ENCODE results near the gene ZP4. TPM values are rescaled to one million over a fixed set of nuclear protein-coding genes. Genes with fewer than 3 reads are reported as not detected.

ZP4 gene
- total and polyA plus RNA-seq, 2 donors from 2014 or later = not detected

GRCh38 chr1:237888143-237888542, 2.6 kb downstream of the ZP4 start:
- no peak for FAIRE-seq
- no peak for TF ChIP-seq CTCF (IDR thresholded peaks at IDR 0.05; ENCODE audit: borderline replicate concordance, extremely low read depth, insufficient read depth)

DNA sequence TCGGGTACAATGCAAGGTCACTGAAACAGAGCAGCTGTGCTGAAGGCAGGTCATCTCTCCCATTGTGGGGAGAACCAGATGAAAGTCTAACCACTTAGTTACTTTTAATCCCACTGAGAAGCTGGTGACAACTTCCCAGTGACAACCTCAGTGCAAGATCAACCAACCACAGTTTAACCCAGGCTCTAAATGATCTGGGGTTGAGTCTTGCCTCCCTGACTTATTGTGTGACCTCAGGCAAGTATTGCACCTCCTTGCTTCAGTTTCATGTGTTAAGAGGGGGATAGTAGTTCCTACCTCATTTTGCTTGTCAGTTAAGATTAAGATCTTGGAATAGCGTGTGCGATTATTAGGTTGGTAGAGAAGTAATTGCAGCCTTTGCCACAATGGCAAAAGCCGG, 3.2 kb downstream of the ZP4 start:
- Histone ChIP-seq H3K27ac (ENCODE audit: low read depth in 2 of 2, low read length in 2 of 2) (no peak overlapping the region), H3K36me3 (ENCODE audit: control insufficient read depth in 2 of 3, insufficient read depth in 3 of 3, low read length in 3 of 3) (no peaks in the 10 kb centered on the region), H3K9ac (ENCODE audit: low read length in 3 of 3) (no peak overlapping the region), H3K4me3 (ENCODE audit: low read length in 3 of 3) (no peak overlapping the region), H3K27me3 (ENCODE audit: control insufficient read depth, insufficient read depth, low read length) (no peaks in the 10 kb centered on the region), H3K4me1 (ENCODE audit: control insufficient read depth in 2 of 3, insufficient read depth in 2 of 3, low read depth in 1 of 3, low read length in 3 of 3) (no peaks in the 10 kb centered on the region), H3K9me3 (ENCODE audit: control insufficient read depth in 2 of 3, insufficient read depth in 1 of 3, low read length in 3 of 3) (no peaks in the 10 kb centered on the region)
- FAIRE-seq (no peak), DNase-seq (no peak)
- no peak for TF ChIP-seq CTCF (IDR thresholded peaks at IDR 0.05; ENCODE audit: borderline replicate concordance, extremely low read depth, insufficient read depth)
- intact Hi-C loops (cut with DNase I) = no loop called here

More at GRCh38 chr1:237888143-237888542, 2.6 kb downstream of the ZP4 start:
- no peak overlapping the region for H3K9ac ChIP-seq (ENCODE audit: low read length in 3 of 3)
- no peaks in the 10 kb centered on the region for H3K27me3 ChIP-seq (ENCODE audit: control insufficient read depth, insufficient read depth, low read length)
- no peak overlapping the region for H3K27ac ChIP-seq (ENCODE audit: low read depth in 2 of 2, low read length in 2 of 2)
- no peaks in the 10 kb centered on the region for H3K36me3 ChIP-seq (ENCODE audit: control insufficient read depth in 2 of 3, insufficient read depth in 3 of 3, low read length in 3 of 3)
- no peaks in the 10 kb centered on the region for H3K4me1 ChIP-seq (ENCODE audit: control insufficient read depth in 2 of 3, insufficient read depth in 2 of 3, low read depth in 1 of 3, low read length in 3 of 3)
- intact Hi-C loops (cut with DNase I) = no loop called here
- H3K4me3 ChIP-seq (ENCODE audit: low read length in 3 of 3) = no peak overlapping the region
- H3K9me3 ChIP-seq (ENCODE audit: control insufficient read depth in 2 of 3, insufficient read depth in 1 of 3, low read length in 3 of 3) = no peaks in the 10 kb centered on the region
- DNase-seq = no peak

GRCh38 chr1:237884237-237884636, 6.5 kb downstream of the ZP4 start:
- H3K9me3 ChIP-seq (ENCODE audit: control insufficient read depth in 2 of 3, insufficient read depth in 1 of 3, low read length in 3 of 3) = no peaks in the 10 kb centered on the region
- intact Hi-C loops (cut with DNase I) = no loop called here
- no peak for DNase-seq
- TF ChIP-seq CTCF (IDR thresholded peaks at IDR 0.05; ENCODE audit: borderline replicate concordance, extremely low read depth, insufficient read depth) = no peak
- no peaks in the 10 kb centered on the region for H3K27me3 ChIP-seq (ENCODE audit: control insufficient read depth, insufficient read depth, low read length)
- no peak overlapping the region for H3K9ac ChIP-seq (ENCODE audit: low read length in 3 of 3)
- H3K4me3 ChIP-seq (ENCODE audit: low read length in 3 of 3) = no peak overlapping the region
- no peaks in the 10 kb centered on the region for H3K36me3 ChIP-seq (ENCODE audit: control insufficient read depth in 2 of 3, insufficient read depth in 3 of 3, low read length in 3 of 3)
- no peak for FAIRE-seq
- no peak overlapping the region for H3K27ac ChIP-seq (ENCODE audit: low read depth in 2 of 2, low read length in 2 of 2)
- no peaks in the 10 kb centered on the region for H3K4me1 ChIP-seq (ENCODE audit: control insufficient read depth in 2 of 3, insufficient read depth in 2 of 3, low read depth in 1 of 3, low read length in 3 of 3)

DNA sequence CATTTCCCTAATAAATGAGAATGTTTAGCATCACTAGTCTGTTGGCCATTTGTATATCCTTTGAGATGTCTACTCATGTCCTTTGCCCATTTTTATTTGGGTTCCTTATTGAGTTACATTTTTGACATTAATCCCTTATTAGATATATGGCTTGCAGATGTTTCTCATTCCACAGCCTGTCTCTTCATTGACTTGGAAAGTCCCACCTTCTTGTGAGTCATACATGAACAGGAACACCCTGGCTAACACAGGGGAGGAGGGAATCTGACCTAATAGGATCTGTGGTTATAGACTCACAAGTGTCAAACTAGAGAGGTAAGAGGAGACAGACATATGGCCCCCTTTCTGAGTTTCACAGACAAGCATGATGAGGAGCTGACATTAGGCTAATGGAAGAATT, 11.5 kb downstream of the ZP4 start:
- no peaks in the 10 kb centered on the region for H3K27me3 ChIP-seq (ENCODE audit: control insufficient read depth, insufficient read depth, low read length)
- intact Hi-C loops (cut with DNase I) = no loop called here
- no peak overlapping the region for H3K4me3 ChIP-seq (ENCODE audit: low read length in 3 of 3)
- no peaks in the 10 kb centered on the region for H3K4me1 ChIP-seq (ENCODE audit: control insufficient read depth in 2 of 3, insufficient read depth in 2 of 3, low read depth in 1 of 3, low read length in 3 of 3)
- DNase-seq (no peak), FAIRE-seq (no peak)
- H3K9ac ChIP-seq (ENCODE audit: low read length in 3 of 3) = no peak overlapping the region
- H3K36me3 ChIP-seq (ENCODE audit: control insufficient read depth in 2 of 3, insufficient read depth in 3 of 3, low read length in 3 of 3) = no peaks in the 10 kb centered on the region
- no peak for TF ChIP-seq CTCF (IDR thresholded peaks at IDR 0.05; ENCODE audit: borderline replicate concordance, extremely low read depth, insufficient read depth)
- no peak overlapping the region for H3K27ac ChIP-seq (ENCODE audit: low read depth in 2 of 2, low read length in 2 of 2)
- H3K9me3 ChIP-seq (ENCODE audit: control insufficient read depth in 2 of 3, insufficient read depth in 1 of 3, low read length in 3 of 3) = no peaks in the 10 kb centered on the region
